NCI-H1436 treated with DMSO at 0.1 percent for 48 hours (cell line): ENCODE data around the gene EPS8.
"Not testable (repeated sequence)": the region's sequence is repeated elsewhere in the genome, so short reads cannot be mapped to it uniquely, and the experiment has no call there.

Source experiments
- DNase-seq: peaks from one replicate; lab custom pipeline; 2025; lab: John Stamatoyannopoulos, UW

EPS8 gene

GRCh38 chr12:15756822-15757221 is 32.4 kb downstream of the EPS8 start:
- DNase-seq = no peak

DNA sequence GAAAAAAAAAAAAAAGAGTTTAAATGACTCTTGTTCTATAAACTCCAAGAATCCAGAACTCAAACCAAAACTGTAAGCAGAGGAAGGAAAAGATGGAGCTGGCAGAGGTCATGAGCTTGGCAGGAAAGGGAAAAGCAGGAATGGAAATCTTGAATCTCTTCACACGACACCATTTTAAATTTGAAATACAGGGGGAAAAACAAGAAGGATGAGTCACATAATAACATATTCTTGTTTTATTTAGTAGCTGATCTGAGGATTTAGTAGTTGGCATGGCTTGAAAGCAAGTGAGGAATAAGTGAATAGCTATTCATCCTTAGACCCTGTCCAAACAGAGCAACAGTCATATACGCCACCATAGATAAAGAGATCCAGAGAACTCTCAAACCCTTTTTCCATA is 35.0 kb downstream of the EPS8 start:
- DNase-seq = no peak

GRCh38 chr12:15752785-15753184 is 36.4 kb downstream of the EPS8 start:
- DNase-seq = no peak

DNA sequence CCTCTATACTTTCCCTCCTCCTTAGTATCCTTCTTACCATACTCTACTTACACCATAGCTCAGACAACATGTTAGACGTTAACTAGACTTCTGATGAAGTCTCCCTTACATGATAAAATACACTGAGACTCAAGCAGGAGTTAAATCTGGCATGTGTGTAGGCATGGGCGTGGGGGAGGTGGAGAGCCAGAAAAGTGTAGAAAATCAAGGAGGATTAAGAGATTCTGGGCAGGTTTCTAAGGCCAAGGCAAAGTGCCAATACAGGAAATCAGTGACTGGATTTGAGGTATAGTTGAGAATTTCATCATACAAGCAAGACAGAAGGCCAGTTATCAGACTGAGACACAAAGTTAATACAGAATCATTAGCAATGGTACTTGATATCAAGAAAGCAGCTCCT is 37.4 kb downstream of the EPS8 start:
- DNase-seq = no peak

- DNase-seq = no peak
Observed at GRCh38 chr12:15749937-15750336, 39.3 kb downstream of the EPS8 start.

GRCh38 chr12:15741870-15742269 is 47.3 kb downstream of the EPS8 start:
- DNase-seq = not testable (repeated sequence)

GRCh38 chr12:15741082-15741481 is 48.1 kb downstream of the EPS8 start:
- no peak for DNase-seq

- DNase-seq = not testable (repeated sequence)
Observed at GRCh38 chr12:15740389-15740788, 48.8 kb downstream of the EPS8 start.

DNA sequence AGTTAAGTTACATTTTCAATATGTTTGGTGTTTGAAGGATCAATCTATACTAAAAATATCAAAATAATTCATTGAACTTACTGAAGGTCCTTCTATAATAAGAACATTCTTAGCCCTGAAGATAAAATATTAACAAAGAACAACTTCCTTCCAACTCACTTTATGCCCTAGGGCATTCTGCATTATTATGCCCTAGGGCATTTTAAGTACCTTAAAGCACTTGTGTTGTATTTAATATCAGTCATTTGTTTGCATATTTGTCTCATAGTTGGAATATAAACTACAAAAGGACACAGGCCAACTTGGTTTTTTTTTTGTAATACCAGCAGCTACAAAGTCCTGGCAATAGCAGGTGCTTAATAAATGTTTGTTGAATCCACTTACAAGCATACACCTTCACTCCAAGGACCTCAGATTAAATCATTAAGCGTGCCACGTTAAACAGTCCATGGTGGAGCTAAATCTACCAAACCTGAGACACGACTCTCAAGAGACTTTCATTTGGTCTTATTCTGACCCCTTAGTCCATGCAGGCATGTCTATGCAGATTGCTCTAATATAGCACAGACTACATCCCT is 50.7 kb downstream of the EPS8 start:
- no peak for DNase-seq

- DNase-seq = no peak
Observed at GRCh38 chr12:15735837-15736615, 53.2 kb downstream of the EPS8 start.

DNA sequence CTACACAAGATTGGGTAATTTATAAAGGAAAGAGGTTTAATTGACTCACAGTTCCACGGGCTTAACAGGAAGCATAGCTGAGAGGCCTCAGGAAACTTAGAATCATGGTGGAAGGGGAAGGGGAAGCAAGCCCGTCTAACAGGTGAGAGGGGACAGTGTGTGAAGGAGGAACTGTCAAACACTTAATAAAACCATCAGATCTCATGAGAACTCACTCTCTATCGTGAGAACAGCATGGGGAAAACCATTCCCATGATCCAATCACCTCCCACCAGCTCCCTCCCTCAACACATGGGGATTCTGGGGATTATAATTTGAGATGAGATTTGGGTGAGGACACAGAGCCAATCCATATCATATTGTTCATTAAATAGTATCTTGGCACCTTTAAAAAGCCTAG is 56.1 kb downstream of the EPS8 start:
- DNase-seq = no peak

GRCh38 chr12:15732341-15733061 is 56.7 kb downstream of the EPS8 start:
- DNase-seq = no peak

DNA sequence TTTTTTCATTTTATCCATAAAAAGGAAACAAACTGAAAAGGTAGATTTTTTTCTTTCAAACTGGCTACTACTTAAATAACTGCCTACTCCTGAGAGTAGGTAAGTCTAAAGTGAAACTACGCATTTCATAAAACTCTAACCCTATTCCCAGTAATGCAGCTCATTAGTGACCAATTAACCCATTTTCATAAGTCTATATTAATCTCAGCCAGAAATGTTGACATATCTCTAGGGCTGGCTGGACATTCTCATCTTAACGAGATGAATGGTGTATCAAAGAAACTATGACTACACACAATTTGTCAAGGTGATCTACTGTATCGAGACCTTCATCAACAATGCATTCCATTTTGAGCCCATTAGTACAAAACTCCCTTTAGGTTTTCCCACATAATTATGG is 57.2 kb downstream of the EPS8 start:
- DNase-seq = no peak

DNA sequence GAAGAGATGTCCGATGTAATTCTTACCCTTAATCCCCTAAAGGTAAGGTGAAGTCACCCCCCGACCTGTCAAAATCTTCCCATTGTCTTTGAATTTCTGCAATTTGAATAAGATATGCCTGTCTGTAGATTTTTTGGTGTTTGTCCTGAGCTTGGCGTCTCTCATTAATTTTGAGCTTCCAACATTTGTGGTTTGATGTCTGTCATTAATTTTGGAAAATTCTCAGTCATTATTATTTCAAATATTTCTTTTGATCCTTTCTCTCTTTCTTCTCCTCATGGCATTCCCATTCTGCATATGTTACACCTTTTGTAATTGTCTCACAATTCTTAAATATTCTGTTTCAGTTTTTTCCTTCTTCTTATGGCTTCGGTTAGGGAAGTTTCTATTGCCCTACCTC is 60.1 kb downstream of the EPS8 start:
- DNase-seq = no peak

DNA sequence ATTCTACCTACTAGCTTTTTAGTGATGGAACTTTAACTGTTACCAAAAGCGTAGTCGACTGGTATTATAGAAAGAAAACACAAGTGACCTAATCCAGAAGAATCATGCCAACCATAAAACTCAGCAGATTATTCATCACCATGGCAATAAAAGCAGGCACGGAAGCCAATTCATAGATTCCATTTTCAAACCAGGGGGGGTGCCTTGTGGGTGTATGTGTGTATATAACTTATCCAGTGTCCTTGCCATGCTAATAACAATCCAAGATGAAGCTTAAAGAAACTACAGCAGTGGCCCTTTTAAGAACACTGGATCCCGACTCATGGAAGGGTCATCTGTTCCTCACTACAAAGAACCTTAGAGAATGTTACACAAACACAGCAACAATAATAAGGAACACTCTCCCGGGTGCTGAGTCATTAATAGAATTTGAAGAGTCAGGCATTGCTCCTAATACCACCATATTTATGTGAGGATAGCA is 61.0 kb downstream of the EPS8 start:
- no peak for DNase-seq

DNA sequence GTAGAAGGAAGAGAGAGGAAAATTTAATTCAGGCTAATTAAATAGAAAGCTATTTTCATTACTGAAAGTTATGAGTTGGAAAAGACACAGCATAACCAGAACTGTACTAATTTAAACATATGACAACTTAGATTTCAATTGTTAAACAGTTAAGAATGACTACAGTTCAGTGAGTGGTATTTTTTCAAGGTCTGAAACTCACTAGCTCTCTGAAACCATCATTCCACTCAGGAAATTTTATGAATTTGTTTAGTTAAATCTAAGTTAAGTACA is 62.4 kb downstream of the EPS8 start:
- DNase-seq = no peak

DNA sequence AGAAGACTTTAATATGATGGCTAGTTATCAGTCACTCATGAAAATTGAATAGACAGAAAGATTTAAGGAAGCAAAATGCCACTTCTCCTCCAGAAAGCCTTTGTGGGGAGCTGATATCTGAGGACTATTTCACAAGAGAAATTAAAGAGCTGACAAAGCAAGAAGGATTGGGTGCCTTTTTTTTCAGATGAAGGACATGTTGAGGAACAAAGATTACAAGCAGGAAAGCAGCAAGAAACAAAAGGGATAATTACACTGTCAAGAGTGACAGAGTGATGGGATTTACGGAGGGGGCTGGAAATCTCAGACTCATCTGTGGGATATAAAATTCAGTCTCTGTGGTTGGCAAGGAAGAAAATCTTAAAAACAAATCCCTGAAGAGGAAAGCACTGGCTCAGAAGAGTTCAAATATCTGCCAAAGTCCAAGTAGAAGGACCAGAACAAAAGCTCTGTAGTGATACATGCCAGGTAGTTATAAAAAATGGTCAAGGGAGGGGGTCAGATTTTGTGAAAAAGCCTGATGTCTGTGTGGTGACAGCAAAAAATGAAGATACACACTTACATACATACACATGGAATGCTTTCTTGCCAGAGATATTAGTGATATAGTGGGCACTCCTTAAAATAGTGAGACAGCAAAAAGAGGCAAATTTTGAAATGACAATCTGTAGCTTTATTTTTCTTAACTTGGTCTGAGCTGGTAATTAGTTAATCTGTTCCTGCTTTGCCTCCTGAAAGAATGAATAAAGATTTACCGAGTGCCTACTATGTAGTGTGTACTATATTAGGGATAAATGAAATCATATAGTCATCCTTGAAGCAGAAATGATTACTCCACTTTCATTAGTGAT is 62.9 kb downstream of the EPS8 start:
- no peak for DNase-seq

DNA sequence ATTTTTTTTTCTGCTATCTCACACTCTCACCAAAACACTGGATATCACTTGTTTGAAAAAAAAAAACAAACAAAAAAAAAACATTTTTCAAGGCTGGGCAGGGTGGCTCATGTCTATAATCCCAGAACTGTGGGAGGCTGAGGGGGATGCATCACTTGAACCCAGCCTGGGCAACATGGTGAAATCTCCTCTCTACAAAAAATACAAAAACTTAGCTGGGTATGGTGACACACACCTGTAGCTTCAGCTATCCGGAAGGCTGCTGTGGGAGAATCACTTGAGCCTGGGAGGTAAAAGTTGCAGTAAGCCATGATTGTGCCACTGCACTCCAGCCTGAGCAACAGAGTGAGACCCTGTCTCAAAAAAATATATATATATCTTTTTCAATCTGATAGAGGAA is 66.2 kb downstream of the EPS8 start:
- no peak for DNase-seq

DNA sequence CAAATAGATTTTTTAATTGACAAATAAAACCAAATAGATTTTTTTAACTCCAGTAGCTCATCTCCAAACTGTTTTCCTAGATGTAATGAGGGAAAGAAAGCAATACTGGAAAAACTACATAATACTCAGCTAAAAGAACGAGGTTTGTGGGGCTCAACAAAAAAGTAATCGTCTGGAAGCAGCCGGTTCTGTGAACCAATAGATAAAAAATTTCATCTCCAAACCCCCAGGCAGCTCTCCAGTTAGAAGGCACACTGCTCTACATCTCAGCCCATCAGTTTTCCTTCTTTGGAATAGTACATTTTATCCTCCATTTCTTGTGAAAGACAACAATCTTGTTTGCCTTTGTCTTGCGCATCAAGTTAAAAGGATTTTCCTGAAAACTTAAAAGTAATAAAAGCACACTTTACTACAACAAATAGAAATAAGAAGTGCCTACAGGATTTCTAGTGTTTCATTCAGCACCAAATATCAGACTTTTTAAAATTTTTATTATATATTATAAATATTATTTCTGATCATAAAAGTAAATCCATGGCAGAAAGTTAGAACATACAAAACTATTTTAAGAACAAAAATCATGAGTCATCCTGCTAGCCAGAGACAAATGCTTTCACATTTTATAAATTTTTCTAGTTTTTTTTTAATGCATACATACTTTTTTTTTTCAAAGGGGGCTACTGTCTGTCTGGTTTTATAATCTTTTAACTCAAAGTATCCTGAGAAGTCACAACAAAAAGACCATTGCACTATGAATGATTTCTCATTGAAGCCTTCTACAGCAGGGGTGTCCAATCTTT is 67.7 kb downstream of the EPS8 start:
- DNase-seq = no peak

DNA sequence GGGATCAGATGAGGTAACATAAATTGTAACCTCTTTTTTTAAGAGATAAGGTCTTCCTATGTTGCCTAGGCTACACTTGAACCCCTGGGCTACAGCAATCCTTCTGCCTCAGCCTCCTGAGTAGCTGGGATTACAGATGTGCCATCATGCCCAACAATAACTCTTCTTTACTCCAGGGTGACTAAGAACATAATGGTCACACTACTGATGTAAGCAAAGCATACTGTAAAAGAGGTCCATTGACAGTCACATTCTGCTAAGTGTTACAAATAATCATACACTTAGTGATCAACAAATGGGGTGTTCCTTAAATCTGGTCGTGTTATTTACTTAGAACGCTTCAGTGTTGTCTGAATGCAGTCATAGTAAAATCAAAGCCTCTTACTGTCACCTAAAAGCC is 68.9 kb downstream of the EPS8 start:
- DNase-seq = no peak

GRCh38 chr12:15719230-15719629 is 70.0 kb downstream of the EPS8 start:
- no peak for DNase-seq
